Medulla oblongata (tissue), 1 donor: ENCODE measurements around the gene SSNA1.

Experiments
- DNase-seq: peaks from one replicate; pipeline ENCODE4 v3.0.0-alpha.2; 2015; ENCODE audit errors: extremely low spot score

SSNA1 gene, protein sequence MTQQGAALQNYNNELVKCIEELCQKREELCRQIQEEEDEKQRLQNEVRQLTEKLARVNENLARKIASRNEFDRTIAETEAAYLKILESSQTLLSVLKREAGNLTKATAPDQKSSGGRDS

DNA sequence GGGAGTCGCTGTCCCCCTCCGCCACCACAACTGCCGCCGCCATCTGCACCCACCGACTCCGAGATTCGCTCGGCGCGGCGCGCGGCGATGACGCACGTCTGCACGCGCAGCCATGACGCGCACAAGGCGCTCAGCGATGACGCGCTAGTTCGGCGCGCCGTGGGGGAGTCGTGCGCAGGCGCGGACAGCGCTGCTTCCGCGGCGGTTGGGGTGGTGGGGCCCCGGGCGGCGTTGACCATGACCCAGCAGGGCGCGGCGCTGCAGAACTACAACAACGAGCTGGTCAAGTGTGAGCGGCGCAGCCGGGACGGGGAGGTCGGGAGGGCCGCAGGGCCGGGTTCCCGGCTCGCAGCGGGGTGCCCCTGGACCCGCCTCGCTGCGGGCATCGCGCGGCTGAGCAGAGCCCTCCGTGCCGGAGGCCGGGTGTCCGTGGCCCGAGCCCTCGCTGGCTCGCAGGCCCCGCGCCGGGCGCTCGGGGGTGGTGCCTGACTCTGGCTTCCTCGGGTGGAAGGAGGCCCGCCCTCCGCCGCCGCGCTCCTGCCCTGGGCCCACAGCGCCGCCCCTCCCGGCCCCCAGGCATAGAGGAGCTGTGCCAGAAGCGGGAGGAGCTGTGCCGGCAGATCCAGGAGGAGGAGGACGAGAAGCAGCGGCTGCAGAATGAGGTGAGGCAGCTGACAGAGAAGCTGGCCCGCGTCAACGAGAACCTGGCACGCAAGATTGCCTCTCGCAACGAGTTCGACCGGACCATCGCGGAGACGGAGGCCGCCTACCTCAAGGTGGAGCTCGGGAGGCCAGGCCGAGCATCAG, at the start of gene SSNA1, which contains the start of gene ANAPC2:
Gene SSNA1 (plus strand): TSS at position 187 of the 807 bp plus-strand sequence. CDS start 51 bp downstream, at position 238.
Gene ANAPC2 (minus strand): TSS at position 71 of the 807 bp plus-strand sequence. CDS start 28 bp downstream, at position 43.
- peak; percentile 96 for DNase-seq

DNA sequence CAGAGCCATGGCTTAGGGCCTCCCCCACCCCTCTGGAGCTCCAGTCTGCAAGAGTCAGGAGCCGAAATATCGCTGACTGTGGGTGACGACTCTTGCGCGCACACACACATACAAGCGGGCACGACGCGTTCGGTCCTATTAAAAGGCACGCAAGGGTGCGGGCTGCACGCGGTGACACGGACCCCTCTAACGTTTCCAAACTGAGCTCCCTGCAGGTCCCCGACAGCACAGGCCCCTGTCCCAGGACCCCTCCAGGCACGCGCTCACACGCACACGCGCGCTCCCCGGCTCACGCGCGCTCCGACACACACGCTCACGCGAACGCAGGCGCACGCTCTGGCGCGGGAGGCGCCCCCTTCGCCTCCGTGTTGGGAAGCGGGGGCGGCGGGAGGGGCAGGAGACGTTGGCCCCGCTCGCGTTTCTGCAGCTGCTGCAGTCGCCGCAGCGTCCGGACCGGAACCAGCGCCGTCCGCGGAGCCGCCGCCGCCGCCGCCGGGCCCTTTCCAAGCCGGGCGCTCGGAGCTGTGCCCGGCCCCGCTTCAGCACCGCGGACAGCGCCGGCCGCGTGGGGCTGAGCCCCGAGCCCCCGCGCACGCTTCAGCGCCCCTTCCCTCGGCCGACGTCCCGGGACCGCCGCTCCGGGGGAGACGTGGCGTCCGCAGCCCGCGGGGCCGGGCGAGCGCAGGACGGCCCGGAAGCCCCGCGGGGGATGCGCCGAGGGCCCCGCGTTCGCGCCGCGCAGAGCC, 49.6 kb upstream of the SSNA1 start, which contains the start of gene GRIN1:
Gene GRIN1 (plus strand): TSS at position 433 of the 746 bp plus-strand sequence. CDS start 333 bp downstream, outside the sequence.
- no peak for DNase-seq

DNA sequence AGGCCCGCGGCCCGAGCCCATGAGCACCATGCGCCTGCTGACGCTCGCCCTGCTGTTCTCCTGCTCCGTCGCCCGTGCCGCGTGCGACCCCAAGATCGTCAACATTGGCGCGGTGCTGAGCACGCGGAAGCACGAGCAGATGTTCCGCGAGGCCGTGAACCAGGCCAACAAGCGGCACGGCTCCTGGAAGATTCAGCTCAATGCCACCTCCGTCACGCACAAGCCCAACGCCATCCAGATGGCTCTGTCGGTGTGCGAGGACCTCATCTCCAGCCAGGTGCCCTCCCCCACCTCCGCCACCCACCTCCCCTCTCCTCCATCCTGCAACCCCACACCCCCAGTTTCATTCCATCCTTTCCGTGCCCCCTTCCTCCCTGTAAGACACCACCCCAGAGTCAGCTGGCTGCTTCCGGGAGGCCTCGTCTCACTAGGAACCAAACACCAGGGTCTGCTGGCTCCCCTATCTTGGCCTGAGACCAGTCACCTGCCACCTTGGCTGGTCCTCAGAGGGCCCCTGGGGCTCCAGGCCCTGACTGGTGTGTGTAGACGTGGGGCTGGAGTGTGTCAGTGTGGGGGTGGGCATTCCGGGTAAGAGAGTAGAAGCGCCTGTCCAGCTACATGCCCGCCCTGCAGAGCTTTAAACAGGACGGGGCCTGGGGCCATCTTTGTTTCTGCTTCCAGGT, 48.9 kb upstream of the SSNA1 start:
- no peak for DNase-seq

DNA sequence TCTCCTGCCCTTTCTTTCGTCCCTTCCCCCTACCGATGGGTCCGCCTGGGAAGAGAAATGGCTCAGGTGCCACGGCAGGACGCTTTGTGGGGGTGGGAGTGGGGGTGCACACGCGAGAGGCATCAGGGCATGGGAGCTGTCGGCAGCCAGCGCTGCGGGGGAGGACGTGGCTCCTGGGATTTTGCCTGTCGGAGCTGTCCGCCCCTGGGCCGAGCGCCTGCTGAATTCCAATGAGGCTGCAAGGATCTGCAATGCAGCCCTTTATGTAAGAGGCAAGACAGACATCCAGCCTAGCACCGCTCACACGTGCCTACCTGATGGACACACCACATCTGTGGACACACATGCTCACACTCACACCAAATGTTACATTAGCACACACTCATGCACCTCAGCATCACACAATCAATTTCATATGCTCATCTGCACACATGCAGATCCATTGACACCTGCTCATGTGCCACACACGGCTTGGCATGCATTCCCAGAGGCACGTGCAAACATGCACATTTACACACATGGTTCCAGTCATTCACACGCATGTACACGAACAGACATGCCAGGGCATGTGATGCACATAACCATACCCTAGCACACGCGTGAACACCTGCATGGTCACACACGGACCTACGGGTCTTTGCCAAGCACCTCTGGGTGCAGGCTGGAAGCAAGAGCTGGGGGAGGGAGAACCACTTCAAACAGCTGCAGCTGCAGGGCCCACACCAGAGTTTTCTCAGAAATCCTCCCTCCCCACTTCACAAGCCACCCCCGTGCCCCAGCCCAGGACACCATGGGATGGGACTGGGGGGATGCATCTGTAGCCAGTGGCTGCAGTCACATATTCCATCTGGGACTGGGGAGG, 48.1 kb upstream of the SSNA1 start:
- no peak for DNase-seq

DNA sequence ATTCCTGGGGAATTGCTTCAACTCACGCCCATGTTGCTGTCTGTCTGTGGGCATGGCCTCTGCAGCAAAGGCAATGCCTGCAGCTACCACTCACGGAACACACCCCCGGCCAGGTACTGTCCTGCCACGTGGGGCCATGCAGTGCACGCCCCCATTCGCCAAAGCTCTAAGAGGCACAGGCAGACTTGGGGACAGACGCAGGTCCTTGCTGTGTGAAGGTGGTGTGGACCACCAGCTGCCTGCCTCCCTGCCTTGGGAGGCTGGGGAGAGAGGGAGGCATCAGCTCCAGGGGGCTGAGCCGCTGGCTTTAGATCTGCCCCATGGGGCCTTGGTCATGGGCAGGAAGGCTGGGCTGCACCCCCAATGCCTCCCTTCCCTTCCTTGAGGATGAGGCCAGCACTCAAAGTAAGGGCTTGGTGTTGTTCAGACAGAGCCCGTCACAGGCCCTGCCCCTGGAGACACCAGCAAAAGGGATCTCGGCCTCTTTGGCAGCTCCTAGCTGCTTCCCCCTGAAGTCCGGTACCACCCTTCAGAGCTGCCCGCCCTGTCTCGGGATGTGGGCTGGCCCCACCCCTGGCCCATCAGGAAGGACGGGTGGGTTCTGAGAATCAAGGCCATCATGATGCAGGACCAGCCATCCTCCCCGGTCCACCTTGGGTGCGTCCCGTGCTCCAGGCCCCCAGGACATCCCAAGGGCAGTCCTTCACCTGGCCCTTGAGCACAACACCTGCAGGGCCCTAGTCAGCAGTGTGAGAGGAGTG, 47.2 kb upstream of the SSNA1 start:
- no peak for DNase-seq

DNA sequence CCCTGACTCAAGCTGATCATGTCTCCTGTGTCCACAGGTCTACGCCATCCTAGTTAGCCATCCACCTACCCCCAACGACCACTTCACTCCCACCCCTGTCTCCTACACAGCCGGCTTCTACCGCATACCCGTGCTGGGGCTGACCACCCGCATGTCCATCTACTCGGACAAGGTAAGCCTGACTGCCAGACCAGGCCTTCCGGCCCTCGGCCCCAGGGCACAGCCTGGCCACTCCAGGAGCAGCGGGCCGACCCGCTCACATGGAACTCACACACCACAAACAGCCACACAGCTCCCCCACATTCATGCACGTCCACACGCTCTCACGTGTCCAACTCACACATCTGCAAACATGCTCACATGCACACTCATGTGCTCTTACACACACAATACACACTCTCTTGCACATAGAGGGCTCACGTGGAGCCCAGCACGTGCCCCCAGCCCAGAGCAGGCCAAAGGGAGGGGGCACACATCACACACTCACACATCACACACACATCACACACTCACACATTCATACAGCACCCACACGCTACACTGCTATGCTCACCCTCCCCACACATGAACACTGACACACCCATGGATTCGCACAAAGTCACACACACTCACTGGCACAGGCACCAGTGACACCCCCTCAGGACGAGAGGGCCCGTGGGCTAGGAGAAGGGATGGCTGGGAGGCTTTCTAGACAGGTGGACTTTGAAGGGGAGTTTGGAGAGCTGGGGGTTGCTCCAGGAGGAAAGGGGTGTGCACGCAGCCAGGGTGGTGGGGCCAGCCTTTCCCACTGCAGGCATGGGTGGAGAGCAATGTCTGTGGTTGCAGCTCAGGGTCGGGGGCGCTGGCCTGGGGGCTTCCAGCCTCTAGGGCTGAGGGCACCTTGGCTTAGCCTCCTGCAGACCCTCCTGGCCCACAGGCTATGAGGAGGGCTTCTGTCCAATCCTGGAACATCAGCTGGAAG, 46.2 kb upstream of the SSNA1 start:
- DNase-seq, result no peak

DNA sequence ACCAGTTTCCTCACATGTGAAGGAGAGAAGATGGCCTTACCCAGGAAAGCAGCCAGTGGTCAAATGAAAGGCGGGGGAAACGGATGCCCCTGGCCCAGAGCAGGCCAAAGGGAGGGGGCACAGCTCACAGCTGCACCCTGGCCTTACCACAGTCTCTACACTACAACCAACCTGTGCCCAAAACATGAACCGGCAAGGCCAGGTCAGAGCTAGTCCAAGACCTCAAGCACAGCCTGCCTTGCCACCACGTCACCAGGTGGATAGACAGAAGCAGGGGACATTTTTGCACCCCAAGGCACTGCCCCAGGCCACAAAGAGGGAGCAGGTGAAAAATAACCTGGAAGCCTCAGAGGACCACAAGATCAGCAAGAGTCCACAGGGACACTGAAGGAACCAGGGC, 45.0 kb upstream of the SSNA1 start:
- no peak for DNase-seq

DNA sequence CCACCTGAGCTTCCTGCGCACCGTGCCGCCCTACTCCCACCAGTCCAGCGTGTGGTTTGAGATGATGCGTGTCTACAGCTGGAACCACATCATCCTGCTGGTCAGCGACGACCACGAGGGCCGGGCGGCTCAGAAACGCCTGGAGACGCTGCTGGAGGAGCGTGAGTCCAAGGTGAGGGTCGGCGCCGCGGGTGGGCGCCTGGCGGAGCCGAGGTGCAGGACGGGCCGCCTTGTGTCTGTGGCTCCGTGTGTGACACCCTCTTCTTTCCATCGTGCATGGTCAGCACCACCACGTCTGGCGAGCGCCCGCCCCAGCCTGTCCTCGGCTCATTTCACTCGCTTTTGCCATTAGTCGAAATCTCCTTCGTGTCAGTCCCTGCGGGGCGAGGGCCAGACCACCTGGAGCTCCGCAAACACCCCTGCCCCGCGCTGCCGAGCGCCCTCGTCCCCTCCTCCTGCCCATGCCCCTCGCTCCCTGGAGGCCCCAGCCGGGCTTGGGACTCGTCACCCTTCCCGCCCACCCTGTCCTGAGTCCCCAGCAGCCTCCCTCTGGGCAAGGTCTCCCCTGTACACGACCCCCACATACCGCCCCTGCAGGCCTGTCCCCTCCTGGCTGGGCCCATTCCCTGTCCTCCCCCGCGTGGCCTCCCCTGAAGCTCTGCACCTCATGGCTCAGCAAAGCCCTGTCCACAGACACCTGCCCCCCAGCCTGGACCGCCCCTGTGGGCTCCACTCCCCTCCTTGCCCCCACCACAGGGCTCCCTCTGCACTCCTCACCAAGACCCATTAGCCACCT, 42.5 kb upstream of the SSNA1 start:
- DNase-seq, result no peak

DNA sequence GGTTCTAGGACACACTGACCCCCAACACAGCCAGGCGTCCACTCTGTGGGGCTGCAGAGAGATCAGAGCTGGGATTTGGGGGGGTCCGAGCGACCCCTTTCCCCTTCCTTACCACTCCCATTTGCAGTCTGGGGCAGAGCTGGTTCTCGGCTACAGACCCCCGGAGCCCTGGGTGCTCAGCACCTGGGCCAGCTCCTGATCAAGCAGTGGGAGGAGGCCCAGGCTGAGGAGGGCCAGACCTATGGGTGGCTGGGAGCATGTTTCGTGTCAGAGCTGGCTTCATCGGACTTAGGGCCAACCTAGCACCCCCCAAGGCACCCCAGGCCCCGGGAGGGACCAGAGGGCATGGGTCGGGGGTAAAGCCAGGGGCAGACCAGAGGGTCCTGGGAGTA, 42.0 kb upstream of the SSNA1 start:
- no peak for DNase-seq

DNA sequence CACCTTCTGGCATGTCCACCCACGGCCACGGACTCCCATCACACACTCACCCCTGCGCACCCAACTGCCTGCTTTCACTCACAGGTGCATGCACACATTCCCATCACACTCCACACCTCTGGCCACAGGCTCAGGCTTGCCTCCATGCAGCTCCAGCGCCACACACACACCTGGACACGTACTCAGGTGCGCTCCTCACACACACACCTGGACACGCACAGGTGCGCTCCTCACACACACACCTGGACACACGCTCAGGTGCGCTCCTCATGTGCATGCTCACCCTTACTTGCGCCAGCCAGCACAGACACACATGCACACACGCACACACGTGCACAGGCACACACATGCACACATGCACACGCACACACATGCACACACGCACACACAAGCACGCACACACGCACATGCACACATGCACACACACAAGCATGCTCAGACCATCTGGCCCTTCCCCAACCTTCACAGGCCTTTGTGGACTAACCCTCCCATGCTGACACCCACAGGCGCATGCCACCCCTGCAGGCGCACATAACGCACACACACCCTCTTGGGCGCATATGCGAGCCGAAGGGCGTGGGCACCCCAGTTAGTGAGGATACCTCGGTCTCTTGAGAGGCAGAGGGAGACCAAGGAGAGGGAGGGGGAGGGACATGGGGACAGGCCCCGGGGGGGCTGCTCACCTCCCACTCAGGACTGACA, 41.2 kb upstream of the SSNA1 start:
- no peak for DNase-seq

DNA sequence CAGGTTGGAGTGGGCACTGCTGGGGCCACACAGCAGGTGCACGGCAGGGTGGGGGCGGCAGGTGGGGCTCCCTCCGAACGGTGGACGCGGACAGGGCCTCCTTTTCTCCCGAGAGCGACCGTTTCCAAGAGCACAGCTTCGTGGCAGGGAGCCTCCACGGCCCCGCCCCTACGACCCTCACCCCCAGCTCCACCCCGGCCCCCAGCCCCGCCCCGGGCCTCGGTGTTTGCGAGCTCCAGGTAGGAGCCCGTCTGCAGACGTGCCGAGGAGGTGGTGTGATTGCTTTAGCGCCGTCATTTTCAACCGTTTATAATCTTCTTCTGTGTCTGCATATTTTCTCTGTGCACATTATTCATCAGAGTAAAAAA, 40.7 kb upstream of the SSNA1 start:
- DNase-seq, result no peak

DNA sequence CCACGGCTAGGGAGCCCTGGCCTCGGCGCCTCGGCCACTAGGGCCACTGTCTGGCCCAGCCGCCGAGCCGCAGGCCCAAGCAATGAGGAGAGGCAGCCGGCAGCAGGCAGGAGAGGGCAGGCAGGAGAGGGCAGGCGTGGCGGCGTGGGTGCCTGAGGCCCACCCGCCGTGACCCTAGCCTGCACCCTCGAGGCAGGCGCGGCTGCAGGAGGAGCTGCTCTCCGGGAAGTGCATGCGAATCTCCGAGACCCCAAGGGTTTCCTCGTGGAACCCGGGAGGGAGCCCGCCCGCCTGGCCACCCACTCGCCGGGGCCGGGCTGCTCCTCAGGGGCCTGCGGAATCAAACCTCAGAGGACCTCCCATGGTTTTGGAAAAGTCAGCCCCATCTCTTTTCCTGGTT, 40.2 kb upstream of the SSNA1 start:
- DNase-seq, result no peak

DNA sequence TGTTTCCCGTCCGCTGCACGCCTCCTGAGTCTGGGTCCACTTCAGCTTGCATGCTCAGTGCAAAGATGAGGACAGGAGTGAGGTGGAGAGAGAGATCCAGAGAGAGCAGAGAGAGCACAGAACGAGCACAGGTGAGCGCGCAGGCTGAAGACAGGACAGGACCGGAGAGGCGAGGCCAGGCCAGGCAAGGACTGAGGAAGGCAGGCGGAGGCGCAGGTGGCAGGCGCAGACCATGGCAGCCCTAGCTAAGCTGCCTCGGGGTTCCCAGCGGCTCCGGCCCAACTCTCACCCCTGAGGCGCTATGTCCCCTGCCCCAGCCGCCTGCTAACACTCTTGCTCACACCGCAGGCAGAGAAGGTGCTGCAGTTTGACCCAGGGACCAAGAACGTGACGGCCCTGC, 39.8 kb upstream of the SSNA1 start:
- DNase-seq, result no peak

DNA sequence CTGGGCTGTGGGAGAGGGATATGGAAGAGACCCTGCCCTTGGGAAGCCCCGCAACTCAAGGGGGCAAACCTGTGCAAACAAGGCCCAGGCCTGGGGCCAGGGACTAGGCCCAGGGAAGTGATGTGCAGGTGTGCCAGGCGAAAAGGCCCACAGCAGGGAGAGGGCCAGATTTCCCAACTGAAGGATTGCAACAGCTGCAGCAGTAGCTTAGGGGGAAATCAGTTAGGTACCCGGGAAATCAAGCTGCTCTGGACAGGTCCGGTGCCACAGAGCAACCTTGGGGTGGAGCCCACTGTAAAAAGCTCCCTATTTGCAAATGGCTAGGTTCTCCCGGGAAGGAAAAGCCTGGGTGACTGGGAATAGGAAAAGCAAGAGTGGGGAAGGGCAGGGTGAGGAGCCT, 39.1 kb upstream of the SSNA1 start:
- no peak for DNase-seq

DNA sequence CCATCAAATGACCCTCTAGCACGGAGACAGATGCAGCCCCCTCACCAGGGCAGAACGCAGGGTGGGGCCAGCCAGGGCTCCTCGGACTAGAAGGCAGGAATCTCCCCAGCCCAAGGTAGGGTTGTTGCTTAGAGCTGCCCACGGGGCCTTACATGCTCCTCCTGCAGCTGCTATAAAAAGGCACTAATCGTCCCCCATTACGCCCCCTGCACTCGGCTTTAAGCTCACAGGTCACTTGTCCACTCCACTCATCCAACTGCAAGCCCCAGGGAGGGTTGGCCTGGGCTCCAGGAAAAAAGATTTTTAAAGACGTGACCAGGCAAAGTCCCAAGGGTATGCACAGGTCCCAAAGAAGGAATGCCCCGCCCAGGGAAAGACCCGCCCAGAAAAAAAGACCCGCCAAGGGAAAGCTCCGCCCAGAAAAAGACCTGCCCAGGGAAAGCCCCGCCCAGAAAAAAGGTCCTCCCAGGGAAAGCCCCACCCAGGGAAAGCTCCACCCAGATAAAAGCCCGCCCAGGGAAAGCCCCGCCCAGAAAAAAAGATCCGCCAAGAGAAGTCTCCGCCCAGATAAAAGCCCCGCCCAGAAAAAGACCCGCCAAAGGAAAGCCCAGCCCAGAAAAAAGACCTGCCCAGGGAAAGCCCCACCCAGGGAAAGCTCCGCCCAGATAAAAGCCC, 38.4 kb upstream of the SSNA1 start:
- no peak for DNase-seq

DNA sequence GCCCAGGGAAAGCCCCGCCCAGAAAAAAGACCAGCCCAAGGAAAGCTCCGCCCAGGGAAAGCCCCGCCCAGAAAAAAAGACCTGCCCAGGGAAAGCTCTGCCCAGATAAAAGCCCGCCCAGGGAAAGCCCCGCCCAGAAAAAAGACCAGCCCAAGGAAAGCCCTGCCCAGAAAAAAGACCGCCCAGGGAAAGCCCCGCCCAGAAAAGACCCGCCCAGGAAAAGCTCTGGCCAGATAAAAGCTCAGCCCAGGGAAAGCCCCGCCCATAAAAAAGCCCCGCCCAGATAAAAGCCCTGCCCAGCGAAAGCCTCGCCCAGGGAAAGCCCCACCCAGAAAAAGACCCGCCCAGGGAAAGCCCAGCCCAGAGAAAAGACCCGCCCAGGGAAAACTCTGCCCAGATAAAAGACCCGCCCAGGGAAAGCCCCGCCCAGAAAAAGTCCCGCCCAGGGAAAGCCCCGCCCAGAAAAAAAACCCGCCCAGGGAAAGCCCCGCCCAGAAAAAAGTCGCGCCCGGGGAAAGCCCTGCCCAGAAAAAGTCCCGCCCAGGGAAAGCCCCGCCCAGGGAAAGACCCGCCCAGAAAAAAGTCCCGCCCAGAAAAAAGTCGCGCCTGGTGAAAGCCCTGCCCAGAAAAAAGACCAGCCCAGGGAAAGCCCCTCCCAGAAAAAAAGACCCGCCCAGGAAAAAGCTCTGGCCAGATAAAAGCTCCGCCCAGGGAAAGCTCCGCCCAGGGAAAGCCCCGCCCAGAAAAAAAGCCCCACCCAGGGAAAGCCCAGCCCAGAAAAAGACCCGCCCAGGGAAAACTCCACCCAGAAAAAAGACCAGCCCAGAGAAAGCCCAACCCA, 37.6 kb upstream of the SSNA1 start:
- DNase-seq, result no peak
